SU-DHL-6 (cell line): ENCODE results near the gene CTNNA2.

Experiments
- H2AFZ ChIP-seq: fragments of 200-600 bp; sonication (generic); 2 replicates; pipeline ENCODE4 v1.6.1; 2014; ENCODE audit warnings: low read depth, mild to moderate bottlenecking, moderate library complexity, mixed read lengths, antibody characterized with exemption, low read length; ENCODE audit not compliant: severe bottlenecking
- H3F3A ChIP-seq: fragments of 200-600 bp; shearing (Covaris generic); 2 replicates; pipeline ENCODE4 v1.6.0; 2016; ENCODE audit warnings: antibody characterized with exemption, mild to moderate bottlenecking; ENCODE audit not compliant: insufficient read depth
- H3K27ac ChIP-seq: fragments of 200-600 bp; sonication (generic); 2 replicates; pipeline ENCODE4 v1.5.1; 2016; ENCODE audit warnings: low read depth, mild to moderate bottlenecking, low read length, moderate library complexity, mixed read lengths
- H3K27me3 ChIP-seq: fragments of 200-600 bp; sonication (generic), shearing (Covaris generic); 2 replicates; pipeline ENCODE4 v1.6.0; 2014; ENCODE audit warnings: mild to moderate bottlenecking, low read length
- H3K36me3 ChIP-seq: fragments of 200-600 bp; sonication (generic); 2 replicates; pipeline ENCODE4 v1.6.1; 2014; ENCODE audit warnings: mild to moderate bottlenecking, low read length, mixed read lengths
- H3K4me2 ChIP-seq: fragments of 300-600, 200-600 bp; shearing (Covaris generic), sonication (generic); 2 replicates; pipeline ENCODE4 v1.6.0; 2014; ENCODE audit warnings: low read length, low read depth, mild to moderate bottlenecking; ENCODE audit not compliant: poor library complexity, severe bottlenecking
- H3K4me3 ChIP-seq: fragments of 200-600 bp; sonication (generic); 2 replicates; pipeline ENCODE4 v1.5.1; 2014; ENCODE audit warnings: antibody characterized with exemption, low read length, mild to moderate bottlenecking, mixed read lengths; ENCODE audit not compliant: insufficient read depth, poor library complexity, severe bottlenecking
- H3K79me2 ChIP-seq: fragments of 200-600 bp; sonication (generic); 2 replicates; pipeline ENCODE4 v1.6.1; 2014; ENCODE audit warnings: mild to moderate bottlenecking, low read length, moderate library complexity; ENCODE audit not compliant: insufficient read depth
- H3K9ac ChIP-seq: fragments of 200-600 bp; sonication (generic); 2 replicates; pipeline ENCODE4 v1.7.0; 2014; ENCODE audit warnings: mild to moderate bottlenecking, low read length
- H3K9me2 ChIP-seq: fragments of 200-600 bp; sonication (generic); replicated peaks from 2 replicates; pipeline ENCODE4 v1.6.1; 2014; ENCODE audit warnings: low read length; ENCODE audit not compliant: insufficient read depth
- H3K9me3 ChIP-seq: fragments of 200-600 bp; sonication (generic); 2 replicates; pipeline ENCODE4 v1.6.1; 2014; ENCODE audit warnings: low read length, mixed read lengths; ENCODE audit not compliant: insufficient read depth
- H4K20me1 ChIP-seq: fragments of 200-600 bp; sonication (generic); 2 replicates; pipeline ENCODE4 v1.6.1; 2014; ENCODE audit warnings: low read depth, mild to moderate bottlenecking, antibody characterized with exemption, low read length, moderate library complexity, mixed read lengths
- CTCF ChIP-seq: fragments of 200-600 bp; sonication (generic); IDR thresholded peaks from one replicate; pipeline ENCODE4 v1.5.1; 2017; ENCODE audit warnings: antibody characterized with exemption, mild to moderate bottlenecking, low read length, moderate library complexity; ENCODE audit not compliant: insufficient read depth, poor library complexity, severe bottlenecking
- EZH2phosphoT487 ChIP-seq: fragments of 200-600 bp; sonication (generic), shearing (Covaris generic); conservative IDR thresholded peaks from 2 replicates; pipeline ENCODE4 v1.6.1; 2018; ENCODE audit warnings: mild to moderate bottlenecking, antibody characterized with exemption, low read length, moderate library complexity, mixed read lengths

The CTNNA2 gene

GRCh38 chr2:80330527-80331450 is 817.9 kb downstream of the CTNNA2 start:
- Histone ChIP-seq H2AFZ (no peak overlapping the region), H3K27me3 (0 out of 2 replicates have a peak, but pooled peaks cover 3% of the 10 kb centered on the region), H3K9me3 (no peaks in the 10 kb centered on the region), H4K20me1 (no peaks in the 10 kb centered on the region), H3K4me2 (no peak overlapping the region), H3F3A (no peaks in the 10 kb centered on the region), H3K9ac (no peak overlapping the region), H3K36me3 (no peaks in the 10 kb centered on the region), H3K79me2 (no peaks in the 10 kb centered on the region), H3K4me3 (no peak overlapping the region), H3K27ac (no peak overlapping the region), H3K9me2 (no peaks in the 10 kb centered on the region)
- TF ChIP-seq CTCF (no peak), EZH2phosphoT487 (no peak)

- H3K4me2 ChIP-seq = no peak overlapping the region
- H4K20me1 ChIP-seq = no peaks in the 10 kb centered on the region
- H3K9ac ChIP-seq = no peak overlapping the region
- H3K36me3 ChIP-seq = no peaks in the 10 kb centered on the region
- no peak overlapping the region for H3K4me3 ChIP-seq
- H3K27ac ChIP-seq = no peak overlapping the region
- H3K79me2 ChIP-seq = no peaks in the 10 kb centered on the region
- no peak overlapping the region for H2AFZ ChIP-seq
- no peaks in the 10 kb centered on the region for H3K9me3 ChIP-seq
- H3K9me2 ChIP-seq = no peaks in the 10 kb centered on the region
- TF ChIP-seq EZH2phosphoT487 (no peak), CTCF (no peak)
- no peaks in the 10 kb centered on the region for H3F3A ChIP-seq
- H3K27me3 ChIP-seq = no peaks in the 10 kb centered on the region
Measured at GRCh38 chr2:80333886-80334285, 821.0 kb downstream of the CTNNA2 start.

DNA sequence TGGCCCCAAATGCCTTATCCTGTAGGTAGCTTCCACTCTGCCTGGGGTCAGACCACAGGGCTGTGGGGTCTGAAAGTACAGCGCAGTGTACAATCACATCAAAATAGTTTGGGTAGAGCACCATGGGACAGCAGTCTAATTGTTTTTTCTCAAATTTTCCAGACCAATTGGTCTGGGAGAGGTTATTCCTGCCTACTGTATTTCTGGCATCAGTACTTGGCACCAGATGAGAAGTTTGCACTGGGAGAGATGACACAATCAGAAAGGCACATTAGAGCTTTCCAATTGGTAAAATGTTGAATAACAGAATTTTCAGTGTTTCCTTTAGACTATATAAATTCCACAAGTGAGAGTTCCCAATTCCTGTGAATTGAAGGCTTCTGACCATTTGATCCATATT is 822.6 kb downstream of the CTNNA2 start:
- no peaks in the 10 kb centered on the region for H3K79me2 ChIP-seq
- no peak overlapping the region for H3K4me2 ChIP-seq
- H3K9me3 ChIP-seq = no peaks in the 10 kb centered on the region
- no peaks in the 10 kb centered on the region for H3K36me3 ChIP-seq
- H3K9me2 ChIP-seq = no peaks in the 10 kb centered on the region
- H3K27me3 ChIP-seq = no peaks in the 10 kb centered on the region
- no peaks in the 10 kb centered on the region for H4K20me1 ChIP-seq
- H3K9ac ChIP-seq = no peak overlapping the region
- no peak overlapping the region for H2AFZ ChIP-seq
- TF ChIP-seq CTCF = no peak
- TF ChIP-seq EZH2phosphoT487 = no peak
- no peaks in the 10 kb centered on the region for H3F3A ChIP-seq
- no peak overlapping the region for H3K4me3 ChIP-seq
- H3K27ac ChIP-seq = no peak overlapping the region
